Natural killer cell treated with Interleukin-12 subunit alpha and Interleukin-12 subunit beta and Interleukin-15 and Interleukin-18, amount 100 ng/mL, for 72 hours (primary cell): ENCODE data around the gene CLTC. TPM values are rescaled to one million over a fixed set of nuclear protein-coding genes. Genes with fewer than 3 reads are reported as not detected.
"Not testable (repeated sequence)": the region's sequence is repeated elsewhere in the genome, so short reads cannot be mapped to it uniquely, and the experiment has no call there.

Experiments used
- ATAC-seq, 2 donors: fragments of 150-1000 bp; cut with Tn5 transposase in 1 of 2; sonication (Bioruptor Pico), chemical (Tn5 transposase) in 1 of 2; 2 replicates each; pipeline ENCODE4 v1.10.0; 2021
- DNase-seq: peaks from one replicate; pipeline ENCODE4 v3.0.0; 2022; ENCODE audit warnings: low spot score
- H3K27ac Mint-ChIP-seq, 2 donors: 1 replicate in 1 of 2; 2 replicates in 1 of 2; pipeline ENCODE4 v1.8.0; 2022; ENCODE audit warnings: mixed read lengths in 2 of 2, mild to moderate bottlenecking in 1 of 2, moderate library complexity in 1 of 2
- H3K27me3 Mint-ChIP-seq, 2 donors: 1 replicate in 1 of 2; 2 replicates in 1 of 2; pipeline ENCODE4 v1.8.0; 2022; ENCODE audit warnings: mixed read lengths in 2 of 2
- H3K36me3 Mint-ChIP-seq: one replicate; pipeline ENCODE4 v1.8.0; 2022; ENCODE audit warnings: mixed read lengths
- H3K4me1 Mint-ChIP-seq, 2 donors: 1 replicate in 1 of 2; 2 replicates in 1 of 2; pipeline ENCODE4 v1.8.0; 2022; ENCODE audit warnings: low read depth in 2 of 2, mixed read lengths in 2 of 2, mild to moderate bottlenecking in 1 of 2
- H3K4me3 Mint-ChIP-seq: one replicate; pipeline ENCODE4 v1.8.0; 2022; ENCODE audit warnings: mixed read lengths
- H3K9me3 Mint-ChIP-seq: 2 replicates; pipeline ENCODE4 v1.8.0; 2022; ENCODE audit warnings: mixed read lengths
- total RNA-seq, 2 donors: library from RNA; stranded (reverse); gene quantifications; one replicate each; pipeline ENCODE4 v1.2.3, GENCODE V29; 2022

Gene CLTC
- total RNA-seq = 100 to 1,000 TPM; 175 to 211 TPM

GRCh38 chr17:59619298-59620063, at the start of gene CLTC:
Gene CLTC, plus strand, starts transcription at chr17:59619895. Its CDS starts 237 bp downstream, at chr17:59620132.
- DNase-seq (peak; percentile 97), ATAC-seq (peak; percentile 94)
- Mint-ChIP-seq H3K36me3 (peaks cover 10% of the 10 kb centered on the region), H3K27me3 (no peaks in the 10 kb centered on the region), H3K9me3 (no peaks in the 10 kb centered on the region), H3K27ac (peak within 1 kb of the TSS; percentile 100), H3K4me1 (peaks cover 30 to 45% of the 10 kb centered on the region in 2 donors), H3K4me3 (peak within 1 kb of the TSS; percentile 99)

GRCh38 chr17:59572301-59572924, 47.3 kb upstream of the CLTC start:
- ATAC-seq = peak; percentile 67 to 77
- peak overlapping the region; percentile 50 to 76 for H3K27ac Mint-ChIP-seq
- peak overlapping the region; percentile 32 for H3K4me3 Mint-ChIP-seq
- H3K27me3 Mint-ChIP-seq = no peaks in the 10 kb centered on the region
- H3K36me3 Mint-ChIP-seq = no peaks in the 10 kb centered on the region
- H3K9me3 Mint-ChIP-seq = no peaks in the 10 kb centered on the region
- H3K4me1 Mint-ChIP-seq = peaks cover 14% of the 10 kb centered on the region in 2 donors
- DNase-seq = no peak

- ATAC-seq, H3K36me3 Mint-ChIP-seq: not testable (repeated sequence)
Observed at GRCh38 chr17:59584168-59584567, 35.5 kb upstream of the CLTC start.

DNA sequence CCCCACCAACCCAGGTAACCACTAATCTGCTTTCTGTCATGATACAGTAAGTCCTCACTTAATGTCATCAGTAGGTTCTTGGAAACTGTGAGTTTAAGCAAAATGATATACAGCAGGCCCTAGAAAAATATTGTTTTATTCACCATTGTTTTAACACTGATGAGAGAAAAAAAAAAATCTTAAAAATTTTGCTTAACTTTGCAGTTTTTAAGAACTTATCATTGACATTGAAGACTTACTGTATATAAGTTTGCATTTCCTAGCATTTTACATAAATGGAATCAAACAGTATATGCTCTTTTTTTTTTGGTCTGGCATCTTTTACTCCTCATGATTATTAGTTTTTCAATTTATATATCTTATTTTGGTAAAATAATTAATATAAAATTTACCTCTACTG, 19.5 kb upstream of the CLTC start:
- no peak for ATAC-seq
- Mint-ChIP-seq H3K36me3 (peaks cover 13% of the 10 kb centered on the region), H3K27ac (no peak overlapping the region)

More at GRCh38 chr17:59584168-59584567, 35.5 kb upstream of the CLTC start:
- H3K4me1 Mint-ChIP-seq, H3K27me3 Mint-ChIP-seq, DNase-seq, H3K9me3 Mint-ChIP-seq, H3K27ac Mint-ChIP-seq, H3K4me3 Mint-ChIP-seq: not testable (repeated sequence)

DNA sequence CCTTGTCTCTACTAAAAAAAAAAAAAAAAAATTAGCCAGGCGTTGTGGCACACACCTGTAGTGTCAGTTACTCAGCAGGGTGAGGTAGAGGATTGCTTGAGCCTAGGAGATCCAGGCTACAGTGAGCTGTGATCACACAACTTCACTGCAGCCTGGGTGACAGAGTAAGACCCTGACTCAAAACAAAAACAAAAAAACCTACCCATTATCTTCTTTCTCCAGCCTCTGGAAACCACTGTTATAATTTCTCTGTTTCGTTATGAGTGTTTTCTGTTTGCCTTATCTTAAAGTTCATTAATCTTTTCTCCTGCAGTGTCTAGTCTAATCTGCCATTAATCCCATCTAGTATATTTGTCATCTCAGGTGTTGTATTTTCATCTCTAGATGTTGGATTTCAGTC, 18.6 kb upstream of the CLTC start:
- H3K27ac Mint-ChIP-seq = peak overlapping the region in 1 of 2 donors; percentile 51
- H3K27me3 Mint-ChIP-seq = no peaks in the 10 kb centered on the region
- H3K9me3 Mint-ChIP-seq = no peaks in the 10 kb centered on the region
- DNase-seq = no peak
- H3K4me1 Mint-ChIP-seq = peaks cover 6 to 12% of the 10 kb centered on the region in 2 donors
- peak; percentile 61 to 89 for ATAC-seq
- H3K36me3 Mint-ChIP-seq = peaks cover 18% of the 10 kb centered on the region
- H3K4me3 Mint-ChIP-seq = peak overlapping the region; percentile 1

More for the DNA sequence above, 19.5 kb upstream of the CLTC start:
- DNase-seq = no peak
- no peaks in the 10 kb centered on the region for H3K27me3 Mint-ChIP-seq
- H3K9me3 Mint-ChIP-seq = no peaks in the 10 kb centered on the region
- peaks cover 6 to 12% of the 10 kb centered on the region in 2 donors for H3K4me1 Mint-ChIP-seq
- H3K4me3 Mint-ChIP-seq = no peak overlapping the region

- Mint-ChIP-seq H3K9me3 (no peaks in the 10 kb centered on the region), H3K27me3 (no peaks in the 10 kb centered on the region), H3K4me3 (no peak overlapping the region), H3K36me3 (peaks cover 11% of the 10 kb centered on the region), H3K4me1 (no peaks in the 10 kb centered on the region), H3K27ac (no peak overlapping the region)
- DNase-seq = no peak
- no peak for ATAC-seq
Observed at GRCh38 chr17:59607061-59607460, 12.6 kb upstream of the CLTC start.

GRCh38 chr17:59607817-59608403, 11.8 kb upstream of the CLTC start:
- Mint-ChIP-seq H3K4me1 (no peaks in the 10 kb centered on the region), H3K27me3 (no peaks in the 10 kb centered on the region), H3K27ac (no peak overlapping the region), H3K36me3 (peaks cover 10% of the 10 kb centered on the region), H3K9me3 (no peaks in the 10 kb centered on the region), H3K4me3 (no peak overlapping the region)
- DNase-seq (no peak), ATAC-seq (no peak)

DNA sequence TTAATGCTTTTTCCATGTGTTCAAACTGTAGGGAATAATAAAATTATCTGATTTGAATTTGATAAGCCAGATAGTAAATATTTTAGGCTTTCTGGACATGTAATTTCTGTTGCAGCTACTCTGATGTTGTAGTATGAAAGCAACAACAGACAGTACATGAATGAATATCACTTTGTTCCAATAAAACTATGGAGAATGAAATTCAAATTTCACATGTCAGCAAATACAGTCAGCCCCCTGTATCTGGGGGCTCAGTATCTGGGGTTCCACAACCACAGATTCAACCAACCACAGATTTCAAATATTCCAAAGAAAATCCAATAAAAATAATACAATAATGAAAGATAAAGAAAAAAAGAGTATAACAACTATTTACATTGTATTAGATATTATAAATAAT, 8.2 kb upstream of the CLTC start:
- no peaks in the 10 kb centered on the region for H3K27me3 Mint-ChIP-seq
- peaks cover 4% of the 10 kb centered on the region for H3K36me3 Mint-ChIP-seq
- H3K27ac Mint-ChIP-seq = no peak overlapping the region
- no peak for DNase-seq
- no peaks in the 10 kb centered on the region for H3K9me3 Mint-ChIP-seq
- no peak for ATAC-seq
- H3K4me1 Mint-ChIP-seq = no peaks in the 10 kb centered on the region
- H3K4me3 Mint-ChIP-seq = no peak overlapping the region

- Mint-ChIP-seq H3K9me3 (no peaks in the 10 kb centered on the region), H3K27me3 (no peaks in the 10 kb centered on the region), H3K4me1 (peaks cover 14 to 24% of the 10 kb centered on the region in 2 donors), H3K27ac (peak overlapping the region in 1 of 2 donors; percentile 54), H3K4me3 (no peak overlapping the region), H3K36me3 (peaks cover 6% of the 10 kb centered on the region)
- no peak for ATAC-seq
- no peak for DNase-seq
Observed at GRCh38 chr17:59616253-59616920, 3.3 kb upstream of the CLTC start.

DNA sequence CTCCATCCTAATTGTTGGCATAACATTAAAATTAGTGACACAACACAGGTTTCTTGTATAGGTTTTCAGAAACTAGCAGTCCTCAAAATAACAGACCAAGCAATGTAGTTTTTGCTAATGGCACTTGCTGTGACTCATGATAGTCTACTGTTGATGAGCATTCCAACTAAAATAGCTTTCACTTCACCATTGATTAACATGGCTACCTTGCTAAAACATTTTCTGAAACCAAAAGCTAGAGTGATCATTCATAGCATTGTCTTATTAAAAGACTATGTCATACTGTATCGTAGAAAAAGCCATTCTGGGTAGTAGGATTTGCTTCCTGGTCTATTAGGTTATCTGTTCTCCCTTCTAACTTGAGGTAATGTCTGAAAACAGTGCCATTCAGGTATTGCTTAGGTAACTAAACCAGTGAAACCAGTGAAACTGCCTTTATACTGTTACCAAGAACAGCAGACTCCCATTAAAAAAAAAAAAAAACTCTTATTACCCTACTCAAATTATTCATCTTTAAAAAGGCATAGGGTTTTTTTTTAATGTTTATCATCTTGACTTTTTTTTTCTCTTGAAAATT, 2.5 kb upstream of the CLTC start:
- ATAC-seq (no peak), DNase-seq (no peak)
- no peaks in the 10 kb centered on the region for H3K27me3 Mint-ChIP-seq
- peaks cover 17 to 30% of the 10 kb centered on the region in 2 donors for H3K4me1 Mint-ChIP-seq
- H3K27ac Mint-ChIP-seq = peak overlapping the region; percentile 100
- H3K4me3 Mint-ChIP-seq = peak overlapping the region; percentile 99
- peaks cover 6% of the 10 kb centered on the region for H3K36me3 Mint-ChIP-seq
- no peaks in the 10 kb centered on the region for H3K9me3 Mint-ChIP-seq

- H3K4me3 Mint-ChIP-seq = peak overlapping the region; percentile 99
- DNase-seq (no peak), ATAC-seq (no peak)
- peak overlapping the region; percentile 100 for H3K27ac Mint-ChIP-seq
- H3K9me3 Mint-ChIP-seq = no peaks in the 10 kb centered on the region
- peaks cover 10% of the 10 kb centered on the region for H3K36me3 Mint-ChIP-seq
- peaks cover 28 to 43% of the 10 kb centered on the region in 2 donors for H3K4me1 Mint-ChIP-seq
- no peaks in the 10 kb centered on the region for H3K27me3 Mint-ChIP-seq
Observed at GRCh38 chr17:59619035-59619297, 729 bp upstream of the CLTC start.

DNA sequence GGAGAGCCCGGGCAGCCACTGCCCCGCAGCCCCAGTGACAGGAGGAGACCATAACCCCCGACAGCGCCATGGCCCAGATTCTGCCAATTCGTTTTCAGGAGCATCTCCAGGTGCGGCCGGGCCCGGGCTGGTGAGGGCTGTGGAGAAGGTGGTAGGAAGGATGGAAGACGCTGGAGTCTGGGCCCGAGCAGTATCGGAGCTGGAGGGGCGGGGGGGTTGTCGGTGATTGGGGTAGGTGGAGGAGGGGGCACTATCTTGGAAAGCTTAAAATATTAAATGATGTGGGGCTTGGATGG, 317 bp downstream of the CLTC start:
- ATAC-seq = no peak
- Mint-ChIP-seq H3K4me1 (peaks cover 30 to 45% of the 10 kb centered on the region in 2 donors), H3K36me3 (peaks cover 10% of the 10 kb centered on the region), H3K4me3 (peak overlapping the region; percentile 99), H3K27ac (peak overlapping the region; percentile 100), H3K27me3 (no peaks in the 10 kb centered on the region), H3K9me3 (no peaks in the 10 kb centered on the region)
- DNase-seq = no peak

- H3K36me3 Mint-ChIP-seq = peaks cover 10% of the 10 kb centered on the region
Observed at GRCh38 chr17:59620518-59621259, 994 bp downstream of the CLTC start.

More at GRCh38 chr17:59620518-59621259, 994 bp downstream of the CLTC start:
- no peaks in the 10 kb centered on the region for H3K9me3 Mint-ChIP-seq
- peak; percentile 65 for DNase-seq
- peaks cover 32 to 50% of the 10 kb centered on the region in 2 donors for H3K4me1 Mint-ChIP-seq
- H3K27ac Mint-ChIP-seq = peak overlapping the region; percentile 100
- no peaks in the 10 kb centered on the region for H3K27me3 Mint-ChIP-seq
- peak in 1 of 2 donors; percentile 2 for ATAC-seq
- H3K4me3 Mint-ChIP-seq = peak overlapping the region; percentile 99
